Measurements from ENCODE around the gene ADPRH.

DNA sequence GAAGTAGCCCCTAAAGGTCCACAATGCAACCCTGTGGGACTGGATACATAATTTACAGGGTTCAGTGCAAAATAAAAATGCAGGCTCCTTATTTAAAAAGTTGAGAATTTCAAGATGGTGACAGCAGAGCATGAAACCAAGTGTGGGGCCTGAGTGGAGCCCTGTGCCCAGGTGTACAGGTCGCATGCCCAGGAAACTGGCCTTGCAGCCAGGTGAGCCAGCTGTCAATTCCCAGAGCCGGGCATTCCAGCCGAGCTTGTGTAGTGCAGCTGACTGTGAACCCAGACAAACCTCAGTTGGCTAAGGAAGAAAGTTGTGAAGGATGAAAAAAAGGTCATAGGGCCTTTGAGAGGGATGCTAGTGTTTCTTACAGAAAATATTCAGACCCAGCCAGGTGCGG is 53.5 kb downstream of the ADPRH start:
- TF ChIP-seq, protein P1, sequence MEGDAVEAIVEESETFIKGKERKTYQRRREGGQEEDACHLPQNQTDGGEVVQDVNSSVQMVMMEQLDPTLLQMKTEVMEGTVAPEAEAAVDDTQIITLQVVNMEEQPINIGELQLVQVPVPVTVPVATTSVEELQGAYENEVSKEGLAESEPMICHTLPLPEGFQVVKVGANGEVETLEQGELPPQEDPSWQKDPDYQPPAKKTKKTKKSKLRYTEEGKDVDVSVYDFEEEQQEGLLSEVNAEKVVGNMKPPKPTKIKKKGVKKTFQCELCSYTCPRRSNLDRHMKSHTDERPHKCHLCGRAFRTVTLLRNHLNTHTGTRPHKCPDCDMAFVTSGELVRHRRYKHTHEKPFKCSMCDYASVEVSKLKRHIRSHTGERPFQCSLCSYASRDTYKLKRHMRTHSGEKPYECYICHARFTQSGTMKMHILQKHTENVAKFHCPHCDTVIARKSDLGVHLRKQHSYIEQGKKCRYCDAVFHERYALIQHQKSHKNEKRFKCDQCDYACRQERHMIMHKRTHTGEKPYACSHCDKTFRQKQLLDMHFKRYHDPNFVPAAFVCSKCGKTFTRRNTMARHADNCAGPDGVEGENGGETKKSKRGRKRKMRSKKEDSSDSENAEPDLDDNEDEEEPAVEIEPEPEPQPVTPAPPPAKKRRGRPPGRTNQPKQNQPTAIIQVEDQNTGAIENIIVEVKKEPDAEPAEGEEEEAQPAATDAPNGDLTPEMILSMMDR (IDR thresholded peaks at IDR 0.05): no peak
- no peak for TF ChIP-seq POLR2A (IDR thresholded peaks at IDR 0.05)

Measured in thyroid gland (tissue), 4 donors.